ENCODE measurements around the gene ARG2.

ARG2 gene

GRCh38 chr14:67698179-67698578, 78.5 kb downstream of the ARG2 start:
- Histone ChIP-seq H3K9me2 (replicated peaks; ENCODE audit: control insufficient read depth, low read length) (no peaks in the 10 kb centered on the region), H3K4me1 (ENCODE audit: control insufficient read depth, low read length) (peaks cover 6% of the 10 kb centered on the region), H3K9me3 (ENCODE audit: control insufficient read depth, insufficient read depth, low read length) (no peaks in the 10 kb centered on the region), H3K4me2 (ENCODE audit: low read length) (no peak overlapping the region), H3K36me3 (ENCODE audit: control insufficient read depth, low read length) (peaks cover 13% of the 10 kb centered on the region), H3K79me2 (ENCODE audit: control insufficient read depth, low read length) (peaks cover 23% of the 10 kb centered on the region), H3K27me3 (ENCODE audit: control insufficient read depth, low read length) (no peaks in the 10 kb centered on the region), H3K4me3 (ENCODE audit: low read length) (no peak overlapping the region), H4K20me1 (ENCODE audit: control insufficient read depth, insufficient read depth, low read depth, low read length) (peaks cover 3% of the 10 kb centered on the region; the same call in 1 of the 2 replicates), H3K27ac (ENCODE audit: low read depth, low read length) (no peak overlapping the region), H3F3A (ENCODE audit: control insufficient read depth, insufficient read depth) (no peaks in the 10 kb centered on the region)
- no peak for TF ChIP-seq EZH2phosphoT487 (IDR thresholded peaks at IDR 0.05; ENCODE audit: borderline replicate concordance, low read length)
- TF ChIP-seq CTCF (IDR thresholded peaks at IDR 0.05; ENCODE audit: low read depth, low read length, poor library complexity, severe bottlenecking), result no peak
